ENCODE results near the gene AKAP6.
"Not testable (repeated sequence)": the region's sequence is repeated elsewhere in the genome, so short reads cannot be mapped to it uniquely, and the experiment has no call there.

AKAP6 gene

GRCh38 chr14:32774214-32774613, 445.1 kb downstream of the AKAP6 start:
- no peak for DNase-seq

- no peak for DNase-seq
Observed at GRCh38 chr14:32779840-32780239, 450.7 kb downstream of the AKAP6 start.

- no peak for DNase-seq
Observed at GRCh38 chr14:32784405-32784804, 455.3 kb downstream of the AKAP6 start.

- DNase-seq: no peak
Observed at GRCh38 chr14:32785585-32785984, 456.5 kb downstream of the AKAP6 start.

GRCh38 chr14:32786886-32787285, 457.8 kb downstream of the AKAP6 start:
- no peak for DNase-seq

- not testable (repeated sequence) for DNase-seq
Observed at GRCh38 chr14:32793033-32793432, 463.9 kb downstream of the AKAP6 start.

GRCh38 chr14:32800320-32800719, 471.2 kb downstream of the AKAP6 start:
- DNase-seq: no peak

- no peak for DNase-seq
Observed at GRCh38 chr14:32802295-32802694, 473.2 kb downstream of the AKAP6 start.

- no peak for DNase-seq
Observed at GRCh38 chr14:32805979-32806378, 476.9 kb downstream of the AKAP6 start.

- DNase-seq: no peak
Observed at GRCh38 chr14:32808644-32809043, 479.5 kb downstream of the AKAP6 start.

- no peak for DNase-seq
Observed at GRCh38 chr14:32809255-32809654, 480.2 kb downstream of the AKAP6 start.

- no peak for DNase-seq
Observed at GRCh38 chr14:32813401-32813800, 484.3 kb downstream of the AKAP6 start.

- no peak for DNase-seq
Observed at GRCh38 chr14:32814721-32815120, 485.6 kb downstream of the AKAP6 start.

- no peak for DNase-seq
Observed at GRCh38 chr14:32816588-32816987, 487.5 kb downstream of the AKAP6 start.

GRCh38 chr14:32817780-32818179, 488.7 kb downstream of the AKAP6 start:
- no peak for DNase-seq

- no peak for DNase-seq
Observed at GRCh38 chr14:32818581-32818980, 489.5 kb downstream of the AKAP6 start.

GRCh38 chr14:32820181-32820580, 491.1 kb downstream of the AKAP6 start:
- DNase-seq: no peak

- DNase-seq: no peak
Observed at GRCh38 chr14:32820682-32821081, 491.6 kb downstream of the AKAP6 start.

GRCh38 chr14:32821964-32822653, 493.0 kb downstream of the AKAP6 start:
- DNase-seq: no peak

- no peak for DNase-seq
Observed at GRCh38 chr14:32823706-32824105, 494.6 kb downstream of the AKAP6 start.

GRCh38 chr14:32824195-32824594, 495.1 kb downstream of the AKAP6 start:
- no peak for DNase-seq

- DNase-seq: no peak
Observed at GRCh38 chr14:32825058-32825457, 496.0 kb downstream of the AKAP6 start.

- no peak for DNase-seq
Observed at GRCh38 chr14:32826404-32827082, 497.4 kb downstream of the AKAP6 start.

- DNase-seq: no peak
Observed at GRCh38 chr14:32827514-32827913, 498.4 kb downstream of the AKAP6 start.

GRCh38 chr14:32835924-32836323, 506.8 kb downstream of the AKAP6 start:
- no peak for DNase-seq

All from effector CD8-positive, alpha-beta T cell (primary cell).